Suppressor macrophage treated with lipopolysaccharide for 1 hour (primary cell): Measurements from ENCODE around the gene DNAH10.
A peak's percentile ranks its signal among the peaks of the same experiment; 100 is the strongest.

Experiments used
- DNase-seq, 3 donors: peaks; one replicate each; pipeline ENCODE4 v3.0.0-alpha.2; 2020 to 2022

DNAH10 gene

GRCh38 chr12:123983822-123984485, 221.9 kb downstream of the DNAH10 start:
- DNase-seq, result peak; percentile 71 to 79 (median 79)

- DNase-seq, result no peak
Observed at GRCh38 chr12:123984903-123985302, 222.8 kb downstream of the DNAH10 start.
